ENCODE measurements around the gene SHB. TPM values are rescaled to one million over a fixed set of nuclear protein-coding genes. Genes with fewer than 3 reads are reported as not detected.

The SHB gene
- 0.71 and 0.74 TPM in 2 replicates for total RNA-seq

GRCh38 chr9:38068701-38069628 is at the start of gene SHB:
TSS of gene SHB (minus strand) at chr9:38069227. CDS start at chr9:38068645, 582 bp downstream.
- intact Hi-C loops (cut with micrococcal nuclease), result loop anchor here (1.0 to 10.0 kb wide), 9 partner anchors 67 to 582 kb away; partner anchors contain the start of genes ALDH1B1, DCAF10, POLR1E and SLC25A51

GRCh38 chr9:38117651-38118050 is 48.6 kb upstream of the SHB start:
- intact Hi-C loops (cut with micrococcal nuclease), result no loop called here

GRCh38 chr9:38114905-38115304 is 45.9 kb upstream of the SHB start:
- intact Hi-C loops (cut with micrococcal nuclease), result no loop called here

GRCh38 chr9:38112456-38112855 is 43.4 kb upstream of the SHB start:
- intact Hi-C loops (cut with micrococcal nuclease), result no loop called here

GRCh38 chr9:38112049-38112448 is 43.0 kb upstream of the SHB start:
- intact Hi-C loops (cut with micrococcal nuclease), result no loop called here

- intact Hi-C loops (cut with micrococcal nuclease), result no loop called here
Observed at GRCh38 chr9:38110476-38110875, 41.4 kb upstream of the SHB start.

GRCh38 chr9:38109601-38110000 is 40.6 kb upstream of the SHB start:
- intact Hi-C loops (cut with micrococcal nuclease), result no loop called here

- intact Hi-C loops (cut with micrococcal nuclease), result no loop called here
Observed at GRCh38 chr9:38108326-38108725, 39.3 kb upstream of the SHB start.

GRCh38 chr9:38107811-38108304 is 38.8 kb upstream of the SHB start:
- intact Hi-C loops (cut with micrococcal nuclease), result no loop called here

- intact Hi-C loops (cut with micrococcal nuclease), result no loop called here
Observed at GRCh38 chr9:38107405-38107804, 38.4 kb upstream of the SHB start.

- intact Hi-C loops (cut with micrococcal nuclease), result no loop called here
Observed at GRCh38 chr9:38106488-38106887, 37.5 kb upstream of the SHB start.

- intact Hi-C loops (cut with micrococcal nuclease), result no loop called here
Observed at GRCh38 chr9:38103340-38103739, 34.3 kb upstream of the SHB start.

- intact Hi-C loops (cut with micrococcal nuclease), result no loop called here
Observed at GRCh38 chr9:38101423-38101822, 32.4 kb upstream of the SHB start.

- intact Hi-C loops (cut with micrococcal nuclease), result loop anchor here (10.0 kb wide), 1 partner anchor 68 kb away; no protein-coding TSS in a partner anchor
Observed at GRCh38 chr9:38096238-38096805, 27.3 kb upstream of the SHB start.

- intact Hi-C loops (cut with micrococcal nuclease), result loop anchor here (10.0 kb wide), 1 partner anchor 71 kb away; no protein-coding TSS in a partner anchor
Observed at GRCh38 chr9:38094165-38094564, 25.1 kb upstream of the SHB start.

GRCh38 chr9:38092656-38093055 is 23.6 kb upstream of the SHB start:
- intact Hi-C loops (cut with micrococcal nuclease), result loop anchor here (10.0 kb wide), 1 partner anchor 72 kb away; no protein-coding TSS in a partner anchor

- intact Hi-C loops (cut with micrococcal nuclease), result loop anchor here (10.0 kb wide), 1 partner anchor 73 kb away; no protein-coding TSS in a partner anchor
Observed at GRCh38 chr9:38092200-38092524, 23.1 kb upstream of the SHB start.

- intact Hi-C loops (cut with micrococcal nuclease), result loop anchor here (10.0 kb wide), 1 partner anchor 73 kb away; no protein-coding TSS in a partner anchor
Observed at GRCh38 chr9:38091310-38092199, 22.5 kb upstream of the SHB start.

- intact Hi-C loops (cut with micrococcal nuclease), result loop anchor here (10.0 kb wide), 1 partner anchor 75 kb away; no protein-coding TSS in a partner anchor
Observed at GRCh38 chr9:38090170-38090569, 21.1 kb upstream of the SHB start.

GRCh38 chr9:38089387-38090165 is 20.5 kb upstream of the SHB start:
- intact Hi-C loops (cut with micrococcal nuclease), result loop anchor here (10.0 kb wide), 2 partner anchors 75 to 345 kb away; no protein-coding TSS in a partner anchor

Data from T-helper 1 cell treated with Interleukin-12 subunit alpha and Interleukin-12 subunit beta and Interleukin-4 antibody, amounts not matched to agents 30 ng/mL and 1 ng/mL, for 36 hours (primary cell).